ENCODE results near the gene ACTR5. TPM values are rescaled to one million over a fixed set of nuclear protein-coding genes. Genes with fewer than 3 reads are reported as not detected.

ACTR5 gene
- total and polyA plus RNA-seq, 2 of the 13 experiments (the other 11 are each of a cell fraction or from before 2014, with no cell fraction given) = 19.5 to 20.5 TPM

DNA sequence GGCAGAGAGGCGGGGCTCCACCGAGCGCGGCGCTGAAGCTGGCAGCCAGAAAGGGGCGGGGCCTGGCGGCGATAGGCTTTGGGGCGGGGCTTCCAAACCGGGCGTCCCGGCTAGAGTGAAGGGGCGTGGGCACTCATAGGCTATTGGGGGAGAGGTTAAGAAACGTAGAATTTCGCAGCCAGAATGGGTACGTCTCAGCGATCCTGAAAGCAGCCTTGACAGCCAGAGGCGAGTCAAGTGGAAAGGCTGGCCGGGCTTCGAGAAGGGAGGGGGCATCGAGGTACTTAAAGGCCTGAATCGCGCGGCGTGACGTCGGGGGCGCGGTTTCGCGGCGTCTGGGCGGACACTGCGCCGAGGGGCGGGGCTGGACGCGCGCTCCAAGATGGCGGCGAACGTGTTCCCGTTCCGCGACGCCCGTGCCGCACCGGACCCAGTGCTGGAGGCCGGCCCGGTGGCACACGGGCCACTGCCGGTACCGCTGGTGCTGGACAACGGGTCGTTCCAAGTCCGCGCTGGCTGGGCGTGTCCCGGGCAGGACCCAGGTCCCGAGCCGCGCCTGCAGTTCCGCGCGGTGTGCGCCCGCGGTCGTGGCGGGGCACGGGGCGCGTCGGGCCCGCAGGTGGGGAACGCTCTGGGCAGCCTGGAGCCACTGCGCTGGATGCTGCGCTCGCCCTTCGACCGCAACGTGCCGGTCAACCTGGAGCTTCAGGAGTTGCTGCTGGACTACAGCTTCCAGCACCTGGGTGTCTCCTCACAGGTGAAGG, at the start of gene ACTR5 (continued):
- TF ChIP-seq, protein P1, sequence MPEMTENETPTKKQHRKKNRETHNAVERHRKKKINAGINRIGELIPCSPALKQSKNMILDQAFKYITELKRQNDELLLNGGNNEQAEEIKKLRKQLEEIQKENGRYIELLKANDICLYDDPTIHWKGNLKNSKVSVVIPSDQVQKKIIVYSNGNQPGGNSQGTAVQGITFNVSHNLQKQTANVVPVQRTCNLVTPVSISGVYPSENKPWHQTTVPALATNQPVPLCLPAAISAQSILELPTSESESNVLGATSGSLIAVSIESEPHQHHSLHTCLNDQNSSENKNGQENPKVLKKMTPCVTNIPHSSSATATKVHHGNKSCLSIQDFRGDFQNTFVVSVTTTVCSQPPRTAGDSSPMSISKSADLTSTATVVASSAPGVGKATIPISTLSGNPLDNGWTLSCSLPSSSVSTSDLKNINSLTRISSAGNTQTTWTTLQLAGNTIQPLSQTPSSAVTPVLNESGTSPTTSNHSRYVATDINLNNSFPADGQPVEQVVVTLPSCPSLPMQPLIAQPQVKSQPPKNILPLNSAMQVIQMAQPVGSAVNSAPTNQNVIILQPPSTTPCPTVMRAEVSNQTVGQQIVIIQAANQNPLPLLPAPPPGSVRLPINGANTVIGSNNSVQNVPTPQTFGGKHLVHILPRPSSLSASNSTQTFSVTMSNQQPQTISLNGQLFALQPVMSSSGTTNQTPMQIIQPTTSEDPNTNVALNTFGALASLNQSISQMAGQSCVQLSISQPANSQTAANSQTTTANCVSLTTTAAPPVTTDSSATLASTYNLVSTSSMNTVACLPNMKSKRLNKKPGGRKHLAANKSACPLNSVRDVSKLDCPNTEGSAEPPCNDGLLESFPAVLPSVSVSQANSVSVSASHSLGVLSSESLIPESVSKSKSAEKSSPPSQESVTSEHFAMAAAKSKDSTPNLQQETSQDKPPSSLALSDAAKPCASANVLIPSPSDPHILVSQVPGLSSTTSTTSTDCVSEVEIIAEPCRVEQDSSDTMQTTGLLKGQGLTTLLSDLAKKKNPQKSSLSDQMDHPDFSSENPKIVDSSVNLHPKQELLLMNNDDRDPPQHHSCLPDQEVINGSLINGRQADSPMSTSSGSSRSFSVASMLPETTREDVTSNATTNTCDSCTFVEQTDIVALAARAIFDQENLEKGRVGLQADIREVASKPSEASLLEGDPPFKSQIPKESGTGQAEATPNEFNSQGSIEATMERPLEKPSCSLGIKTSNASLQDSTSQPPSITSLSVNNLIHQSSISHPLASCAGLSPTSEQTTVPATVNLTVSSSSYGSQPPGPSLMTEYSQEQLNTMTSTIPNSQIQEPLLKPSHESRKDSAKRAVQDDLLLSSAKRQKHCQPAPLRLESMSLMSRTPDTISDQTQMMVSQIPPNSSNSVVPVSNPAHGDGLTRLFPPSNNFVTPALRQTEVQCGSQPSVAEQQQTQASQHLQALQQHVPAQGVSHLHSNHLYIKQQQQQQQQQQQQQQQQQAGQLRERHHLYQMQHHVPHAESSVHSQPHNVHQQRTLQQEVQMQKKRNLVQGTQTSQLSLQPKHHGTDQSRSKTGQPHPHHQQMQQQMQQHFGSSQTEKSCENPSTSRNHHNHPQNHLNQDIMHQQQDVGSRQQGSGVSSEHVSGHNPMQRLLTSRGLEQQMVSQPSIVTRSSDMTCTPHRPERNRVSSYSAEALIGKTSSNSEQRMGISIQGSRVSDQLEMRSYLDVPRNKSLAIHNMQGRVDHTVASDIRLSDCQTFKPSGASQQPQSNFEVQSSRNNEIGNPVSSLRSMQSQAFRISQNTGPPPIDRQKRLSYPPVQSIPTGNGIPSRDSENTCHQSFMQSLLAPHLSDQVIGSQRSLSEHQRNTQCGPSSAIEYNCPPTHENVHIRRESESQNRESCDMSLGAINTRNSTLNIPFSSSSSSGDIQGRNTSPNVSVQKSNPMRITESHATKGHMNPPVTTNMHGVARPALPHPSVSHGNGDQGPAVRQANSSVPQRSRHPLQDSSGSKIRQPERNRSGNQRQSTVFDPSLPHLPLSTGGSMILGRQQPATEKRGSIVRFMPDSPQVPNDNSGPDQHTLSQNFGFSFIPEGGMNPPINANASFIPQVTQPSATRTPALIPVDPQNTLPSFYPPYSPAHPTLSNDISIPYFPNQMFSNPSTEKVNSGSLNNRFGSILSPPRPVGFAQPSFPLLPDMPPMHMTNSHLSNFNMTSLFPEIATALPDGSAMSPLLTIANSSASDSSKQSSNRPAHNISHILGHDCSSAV (CRISPR knock-in tag; IDR thresholded peaks at IDR 0.05; ENCODE audit: borderline replicate concordance) = no peak; the same call in 1 of the 2 replicates
- peak; percentile 83 for TF ChIP-seq ZFYVE20 (CRISPR knock-in tag; IDR thresholded peaks at IDR 0.05; ENCODE audit: borderline replicate concordance, low read depth)
- TF ChIP-seq ZNF850 (CRISPR knock-in tag; conservative IDR thresholded peaks at IDR 0.05) = peak; percentile 95; the same call in 1 of the 2 replicates
- TF ChIP-seq ZNF724P (CRISPR knock-in tag; IDR thresholded peaks at IDR 0.05; ENCODE audit: borderline replicate concordance) = peak; percentile 95; the same call in 1 of the 2 replicates
- peak; percentile 88; the same call in 1 of the 2 replicates for TF ChIP-seq FOXM1 (CRISPR knock-in tag; IDR thresholded peaks at IDR 0.05)
- TF ChIP-seq, protein P2, sequence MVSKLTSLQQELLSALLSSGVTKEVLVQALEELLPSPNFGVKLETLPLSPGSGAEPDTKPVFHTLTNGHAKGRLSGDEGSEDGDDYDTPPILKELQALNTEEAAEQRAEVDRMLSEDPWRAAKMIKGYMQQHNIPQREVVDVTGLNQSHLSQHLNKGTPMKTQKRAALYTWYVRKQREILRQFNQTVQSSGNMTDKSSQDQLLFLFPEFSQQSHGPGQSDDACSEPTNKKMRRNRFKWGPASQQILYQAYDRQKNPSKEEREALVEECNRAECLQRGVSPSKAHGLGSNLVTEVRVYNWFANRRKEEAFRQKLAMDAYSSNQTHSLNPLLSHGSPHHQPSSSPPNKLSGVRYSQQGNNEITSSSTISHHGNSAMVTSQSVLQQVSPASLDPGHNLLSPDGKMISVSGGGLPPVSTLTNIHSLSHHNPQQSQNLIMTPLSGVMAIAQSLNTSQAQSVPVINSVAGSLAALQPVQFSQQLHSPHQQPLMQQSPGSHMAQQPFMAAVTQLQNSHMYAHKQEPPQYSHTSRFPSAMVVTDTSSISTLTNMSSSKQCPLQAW (CRISPR knock-in tag; IDR thresholded peaks at IDR 0.05) = no peak; the same call in 1 of the 2 replicates
- TF ChIP-seq, protein P3, sequence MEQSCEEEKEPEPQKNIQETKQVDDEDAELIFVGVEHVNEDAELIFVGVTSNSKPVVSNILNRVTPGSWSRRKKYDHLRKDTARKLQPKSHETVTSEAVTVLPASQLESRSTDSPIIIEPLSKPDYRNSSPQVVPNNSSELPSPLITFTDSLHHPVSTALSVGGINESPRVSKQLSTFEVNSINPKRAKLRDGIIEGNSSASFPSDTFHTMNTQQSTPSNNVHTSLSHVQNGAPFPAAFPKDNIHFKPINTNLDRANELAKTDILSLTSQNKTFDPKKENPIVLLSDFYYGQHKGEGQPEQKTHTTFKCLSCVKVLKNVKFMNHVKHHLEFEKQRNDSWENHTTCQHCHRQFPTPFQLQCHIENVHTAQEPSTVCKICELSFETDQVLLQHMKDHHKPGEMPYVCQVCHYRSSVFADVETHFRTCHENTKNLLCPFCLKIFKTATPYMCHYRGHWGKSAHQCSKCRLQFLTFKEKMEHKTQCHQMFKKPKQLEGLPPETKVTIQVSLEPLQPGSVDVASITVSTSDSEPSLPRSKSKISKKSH (CRISPR knock-in tag; IDR thresholded peaks at IDR 0.05; ENCODE audit: borderline replicate concordance) = peak; percentile 72; the same call in 1 of the 2 replicates
- no peak for TF ChIP-seq ZNF720 (CRISPR knock-in tag; IDR thresholded peaks at IDR 0.05)
- TF ChIP-seq PCBP1 (IDR thresholded peaks at IDR 0.05; ENCODE audit: borderline replicate concordance, low read depth, low read length) = no peak
- TF ChIP-seq ZNF282 (IDR thresholded peaks at IDR 0.05; ENCODE audit: partially characterized antibody) = no peak
- TF ChIP-seq ZSCAN20 (CRISPR knock-in tag; IDR thresholded peaks at IDR 0.05; ENCODE audit: borderline replicate concordance) = peak; percentile 98; the same call in 1 of the 2 replicates
